Mesendoderm (in vitro differentiated cells): ENCODE results near the gene MUCL1. TPM values are rescaled to one million over a fixed set of nuclear protein-coding genes. Genes with fewer than 3 reads are reported as not detected.

Experiments
- DNase-seq: peaks from one replicate; pipeline ENCODE4 v3.0.0; 2013
- H2AK5ac ChIP-seq: 2 replicates; pipeline ENCODE4 v1.6.1; 2013; ENCODE audit warnings: low read length, inconsistent platforms
- H2BK120ac ChIP-seq: 2 replicates; pipeline ENCODE4 v1.6.1; 2013; ENCODE audit warnings: low read depth, mild to moderate bottlenecking, low read length, moderate library complexity, mixed read lengths
- H2BK15ac ChIP-seq: replicated peaks from 2 replicates; pipeline ENCODE4 v1.6.1; 2013; ENCODE audit warnings: low read depth, mild to moderate bottlenecking, moderate library complexity
- H2BK5ac ChIP-seq: 2 replicates; pipeline ENCODE4 v1.6.1; 2013; ENCODE audit warnings: low read length, inconsistent platforms
- H3K18ac ChIP-seq: 2 replicates; pipeline ENCODE4 v1.6.1; 2013; ENCODE audit warnings: mild to moderate bottlenecking, low read length, mixed read lengths
- H3K23ac ChIP-seq: one replicate; pipeline ENCODE4 v1.6.1; 2013; ENCODE audit warnings: low read length
- H3K27ac ChIP-seq: 2 replicates; pipeline ENCODE4 v1.5.1; 2013; ENCODE audit warnings: low read depth, mild to moderate bottlenecking, inconsistent platforms, low read length, moderate library complexity
- H3K27me3 ChIP-seq: 2 replicates; pipeline ENCODE4 v1.6.1; 2013; ENCODE audit warnings: low read length, control low read depth, mild to moderate bottlenecking, inconsistent platforms; ENCODE audit not compliant: insufficient read depth, poor library complexity
- H3K36me3 ChIP-seq: 2 replicates; pipeline ENCODE4 v1.6.1; 2013; ENCODE audit warnings: low read length, inconsistent platforms; ENCODE audit not compliant: control insufficient read depth, insufficient read depth
- H3K4ac ChIP-seq: one replicate; pipeline ENCODE4 v1.6.1; 2013; ENCODE audit warnings: low read depth, mild to moderate bottlenecking, low read length, moderate library complexity
- H3K4me1 ChIP-seq: 2 replicates; pipeline ENCODE4 v1.6.1; 2013; ENCODE audit warnings: low read depth, low read length, inconsistent platforms; ENCODE audit not compliant: control insufficient read depth
- H3K4me2 ChIP-seq: 2 replicates; pipeline ENCODE4 v1.6.1; 2013; ENCODE audit warnings: low read length
- H3K4me3 ChIP-seq: 2 replicates; pipeline ENCODE4 v1.5.1; 2013; ENCODE audit warnings: mild to moderate bottlenecking, low read length
- H3K56ac ChIP-seq: one replicate; pipeline ENCODE4 v1.6.1; 2013; ENCODE audit warnings: low read length
- H3K79me1 ChIP-seq: 2 replicates; pipeline ENCODE4 v1.6.1; 2013; ENCODE audit warnings: low read length, inconsistent platforms
- H3K79me2 ChIP-seq: 2 replicates; pipeline ENCODE4 v1.6.1; 2013; ENCODE audit warnings: mild to moderate bottlenecking, low read length; ENCODE audit not compliant: control insufficient read depth, insufficient read depth
- H3K9ac ChIP-seq: 2 replicates; pipeline ENCODE4 v1.6.1; 2013; ENCODE audit warnings: low read length, inconsistent platforms
- H4K5ac ChIP-seq: one replicate; pipeline ENCODE4 v1.6.1; 2013; ENCODE audit warnings: low read length
- H4K8ac ChIP-seq: one replicate; pipeline ENCODE4 v1.6.1; 2013; ENCODE audit warnings: low read depth, mild to moderate bottlenecking, control low read depth, low read length, moderate library complexity
- WGBS: extraction: QIAGEN DNeasy Blood & Tissue Kit; methylation state at CpG from one replicate; pipeline ENCODE4 v1.1.7; 2013; ENCODE audit warnings: low lambda C conversion rate, missing lambda C conversion rate; ENCODE audit not compliant: insufficient coverage; ENCODE audit errors: extremely low coverage; 5-methylcytosine and 5-hydroxymethylcytosine counted together
- polyA plus RNA-seq, 2 experiments: library from polyadenylated mRNA; stranded (reverse); fragments of 200-250 nt; gene quantifications; one replicate each; pipeline ENCODE4 v1.2.3, GENCODE V29; 2013

MUCL1 gene, protein sequence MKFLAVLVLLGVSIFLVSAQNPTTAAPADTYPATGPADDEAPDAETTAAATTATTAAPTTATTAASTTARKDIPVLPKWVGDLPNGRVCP
- 0.59 TPM for polyA plus RNA-seq (2013, experiment 1 of 2)
- 0.53 TPM for polyA plus RNA-seq (2013, experiment 2 of 2)

DNA sequence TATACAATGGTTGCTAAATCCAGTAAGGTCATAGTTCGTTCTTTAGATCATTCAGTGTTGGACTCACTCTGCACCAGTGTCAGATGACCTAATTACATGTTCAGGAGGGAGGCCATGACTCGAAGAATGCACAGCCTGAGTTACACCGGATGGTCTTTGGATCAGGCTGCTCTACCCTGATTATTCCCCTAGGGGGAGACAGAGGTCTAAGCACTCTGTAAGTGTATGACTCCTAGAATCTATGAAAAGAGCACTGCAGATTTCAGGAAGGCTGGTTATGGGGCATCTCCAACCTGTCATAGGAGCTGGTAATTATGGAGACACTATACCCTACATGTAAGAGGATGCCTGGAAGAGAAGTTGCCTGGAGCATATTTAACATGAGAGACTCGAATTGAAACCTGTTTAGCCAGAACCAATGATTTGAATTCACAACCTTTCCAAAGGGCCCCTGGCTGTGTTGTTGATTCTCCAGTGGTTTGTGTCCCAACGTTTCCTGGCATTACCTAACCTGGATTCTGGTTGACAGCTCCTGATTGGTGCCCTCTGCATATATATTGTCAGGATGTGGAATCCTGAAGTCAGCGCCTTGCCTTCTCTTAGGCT lies at the start of gene MUCL1:
Gene MUCL1 (plus strand): TSS at position 584 of the 606 bp plus-strand sequence. CDS start 67 bp downstream, outside the sequence.
- Histone ChIP-seq H3K4me2 (no peak within 1 kb of the TSS), H2BK120ac (no peak within 1 kb of the TSS), H3K79me2 (no peaks in the 10 kb centered on the region), H4K5ac (no peak within 1 kb of the TSS), H3K9ac (no peak within 1 kb of the TSS), H3K27me3 (no peaks in the 10 kb centered on the region), H2BK5ac (no peak within 1 kb of the TSS), H3K4me3 (no peak within 1 kb of the TSS), H3K18ac (no peak within 1 kb of the TSS), H3K79me1 (no peaks in the 10 kb centered on the region), H4K8ac (no peak within 1 kb of the TSS), H3K27ac (no peak within 1 kb of the TSS), H3K56ac (no peak within 1 kb of the TSS), H2AK5ac (no peak within 1 kb of the TSS), H3K4me1 (no peaks in the 10 kb centered on the region), H3K36me3 (no peaks in the 10 kb centered on the region), H3K23ac (no peak within 1 kb of the TSS), H3K4ac (no peak within 1 kb of the TSS), H2BK15ac (no peak within 1 kb of the TSS)
- no CpG with 5 or more reads among the region's 6 CpGs for WGBS
- peak; percentile 88 for DNase-seq

DNA sequence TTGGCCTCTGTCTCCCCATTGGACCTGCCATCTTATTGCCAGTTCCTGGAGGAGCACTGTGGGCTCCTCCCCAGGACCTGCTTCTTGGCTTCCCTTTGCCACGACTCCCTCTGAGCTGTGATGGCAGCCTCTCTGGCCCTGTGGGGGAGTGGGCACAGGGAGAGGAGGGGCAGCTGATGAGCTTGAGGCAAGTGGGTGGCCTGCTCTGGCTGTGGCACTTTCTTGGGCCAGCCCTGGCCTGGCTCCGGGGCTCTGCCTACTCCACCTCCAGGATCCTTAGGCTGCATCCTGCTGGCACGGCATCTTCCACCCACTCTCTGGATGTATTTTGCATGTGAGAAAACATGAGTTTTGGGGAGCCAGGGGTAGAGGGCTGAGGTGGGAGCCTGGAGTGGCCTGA lies 32.6 kb upstream of the MUCL1 start:
- no peaks in the 10 kb centered on the region for H3K27me3 ChIP-seq
- no peak overlapping the region for H4K5ac ChIP-seq
- H3K4ac ChIP-seq: no peak overlapping the region
- no peaks in the 10 kb centered on the region for H3K79me2 ChIP-seq
- H3K23ac ChIP-seq: no peak overlapping the region
- no peak overlapping the region for H4K8ac ChIP-seq
- no CpG with 5 or more reads among the region's 3 CpGs for WGBS
- H2AK5ac ChIP-seq: no peak overlapping the region
- no peaks in the 10 kb centered on the region for H3K4me1 ChIP-seq
- no peak overlapping the region for H2BK15ac ChIP-seq
- H2BK120ac ChIP-seq: no peak overlapping the region
- no peak overlapping the region for H3K9ac ChIP-seq
- no peaks in the 10 kb centered on the region for H3K36me3 ChIP-seq
- H3K56ac ChIP-seq: no peak overlapping the region
- H3K79me1 ChIP-seq: no peaks in the 10 kb centered on the region
- DNase-seq: no peak
- H3K18ac ChIP-seq: no peak overlapping the region
- no peak overlapping the region for H3K4me2 ChIP-seq
- no peak overlapping the region for H2BK5ac ChIP-seq
- H3K27ac ChIP-seq: no peak overlapping the region
- H3K4me3 ChIP-seq: no peak overlapping the region

DNA sequence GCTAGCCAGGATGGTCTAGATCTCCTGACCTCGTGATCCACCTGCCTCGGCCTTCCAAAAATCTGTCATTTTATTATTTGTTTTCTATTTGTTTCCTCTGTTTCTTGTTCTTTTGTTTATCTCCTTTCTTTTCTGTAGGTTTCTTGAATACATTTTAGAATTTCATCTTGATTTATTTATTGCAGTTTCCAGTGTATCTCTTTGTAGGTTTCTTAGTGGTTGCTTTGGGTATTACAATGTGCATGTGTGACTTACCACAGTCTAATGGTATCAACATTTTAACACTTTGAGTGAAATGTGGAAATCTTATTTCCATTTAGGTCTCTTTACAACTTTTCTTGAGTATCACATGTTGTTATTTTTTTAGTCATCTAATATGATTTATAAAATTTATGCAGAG lies 29.9 kb upstream of the MUCL1 start:
- Histone ChIP-seq H3K23ac (no peak overlapping the region), H2BK120ac (no peak overlapping the region), H3K18ac (no peak overlapping the region), H3K9ac (no peak overlapping the region), H2BK15ac (no peak overlapping the region), H4K8ac (no peak overlapping the region), H3K4me1 (no peaks in the 10 kb centered on the region), H3K4me2 (no peak overlapping the region), H2BK5ac (no peak overlapping the region), H3K4me3 (no peak overlapping the region), H3K27ac (no peak overlapping the region), H3K56ac (no peak overlapping the region), H4K5ac (no peak overlapping the region), H2AK5ac (no peak overlapping the region), H3K4ac (no peak overlapping the region), H3K79me1 (no peaks in the 10 kb centered on the region), H3K27me3 (no peaks in the 10 kb centered on the region), H3K79me2 (no peaks in the 10 kb centered on the region), H3K36me3 (no peaks in the 10 kb centered on the region)
- DNase-seq: peak; percentile 1
- WGBS: no CpG with 5 or more reads among the region's 2 CpGs

DNA sequence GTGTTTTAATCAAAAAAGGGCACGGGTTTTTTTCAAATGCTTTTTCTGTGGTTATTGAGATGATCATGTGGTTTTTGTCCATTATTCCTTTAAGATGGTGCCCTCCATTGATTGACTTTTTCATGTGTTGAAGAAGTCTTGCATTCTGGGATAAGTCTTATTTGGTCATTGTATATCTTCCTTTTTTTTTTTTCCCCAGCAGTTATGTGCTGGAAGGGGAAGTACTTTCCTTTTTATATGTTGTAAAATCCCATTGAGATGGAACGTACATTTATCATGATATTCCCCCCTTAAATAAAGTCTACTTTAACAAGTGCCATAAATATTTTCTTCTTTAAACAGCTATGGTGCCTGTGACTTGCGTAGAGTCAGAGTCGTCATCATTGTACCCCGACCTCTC lies 24.8 kb upstream of the MUCL1 start:
- no CpG with 5 or more reads among the region's 5 CpGs for WGBS
- Histone ChIP-seq H3K9ac (no peak overlapping the region), H3K36me3 (no peaks in the 10 kb centered on the region), H2BK15ac (no peak overlapping the region), H3K27me3 (no peaks in the 10 kb centered on the region), H3K4me1 (no peaks in the 10 kb centered on the region), H3K27ac (no peak overlapping the region), H3K4me3 (no peak overlapping the region), H2BK120ac (no peak overlapping the region), H3K4me2 (no peak overlapping the region), H2BK5ac (no peak overlapping the region), H3K18ac (no peak overlapping the region), H4K5ac (no peak overlapping the region), H2AK5ac (no peak overlapping the region), H3K56ac (no peak overlapping the region), H3K79me2 (no peaks in the 10 kb centered on the region), H3K4ac (no peak overlapping the region), H3K23ac (no peak overlapping the region), H4K8ac (no peak overlapping the region), H3K79me1 (no peaks in the 10 kb centered on the region)
- no peak for DNase-seq

DNA sequence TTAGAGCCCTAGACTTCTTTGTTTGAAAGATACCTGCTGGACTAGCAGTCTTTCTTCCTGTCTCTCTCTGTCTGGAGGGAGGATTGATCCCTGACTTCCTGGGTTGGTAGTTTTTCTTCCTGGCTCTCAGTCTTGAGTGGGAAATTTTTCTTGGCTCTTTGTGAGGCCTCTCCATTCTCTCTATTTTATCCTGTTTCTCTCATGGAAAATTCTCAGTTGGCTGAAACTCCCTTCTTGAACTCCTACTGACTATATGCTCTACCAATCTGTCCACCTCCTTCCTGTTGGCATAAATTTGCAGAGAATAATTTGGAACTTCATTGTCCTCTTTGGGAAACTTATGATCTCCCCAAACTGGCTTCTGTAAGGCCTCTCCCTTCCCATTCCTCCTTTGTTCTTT lies 24.1 kb upstream of the MUCL1 start:
- no peak overlapping the region for H2AK5ac ChIP-seq
- no peaks in the 10 kb centered on the region for H3K4me1 ChIP-seq
- no peaks in the 10 kb centered on the region for H3K79me2 ChIP-seq
- H3K27me3 ChIP-seq: no peaks in the 10 kb centered on the region
- H3K4me3 ChIP-seq: no peak overlapping the region
- H4K8ac ChIP-seq: no peak overlapping the region
- H3K9ac ChIP-seq: no peak overlapping the region
- H3K4ac ChIP-seq: no peak overlapping the region
- H3K79me1 ChIP-seq: no peaks in the 10 kb centered on the region
- H4K5ac ChIP-seq: no peak overlapping the region
- DNase-seq: no peak
- H3K4me2 ChIP-seq: no peak overlapping the region
- H2BK5ac ChIP-seq: no peak overlapping the region
- no peak overlapping the region for H2BK15ac ChIP-seq
- no peak overlapping the region for H3K56ac ChIP-seq
- no peak overlapping the region for H3K18ac ChIP-seq
- no peak overlapping the region for H2BK120ac ChIP-seq
- H3K36me3 ChIP-seq: no peaks in the 10 kb centered on the region
- H3K27ac ChIP-seq: no peak overlapping the region
- no peak overlapping the region for H3K23ac ChIP-seq

DNA sequence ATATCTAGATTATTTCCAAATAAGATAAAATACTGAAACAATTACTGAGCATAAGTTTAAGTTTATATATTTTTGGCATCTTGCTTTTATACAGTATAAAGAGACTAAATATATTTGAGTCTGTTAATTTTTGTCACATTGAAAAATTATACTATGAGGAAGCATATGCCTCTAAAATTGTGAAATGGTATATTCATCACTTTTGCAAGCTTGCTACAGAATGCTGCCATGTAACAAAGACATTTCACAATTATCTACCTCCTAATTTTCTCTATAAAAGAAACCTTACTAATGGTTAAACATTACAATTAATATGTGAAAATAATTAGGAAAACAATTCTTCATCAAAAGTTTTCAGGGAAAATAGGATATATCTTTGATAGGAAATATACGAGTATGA lies 22.7 kb upstream of the MUCL1 start:
- no peak overlapping the region for H3K9ac ChIP-seq
- no peak overlapping the region for H2BK120ac ChIP-seq
- H2BK5ac ChIP-seq: no peak overlapping the region
- no peak overlapping the region for H3K27ac ChIP-seq
- no peak overlapping the region for H3K23ac ChIP-seq
- no peak overlapping the region for H4K8ac ChIP-seq
- no peaks in the 10 kb centered on the region for H3K4me1 ChIP-seq
- H3K4me3 ChIP-seq: no peak overlapping the region
- H3K79me2 ChIP-seq: no peaks in the 10 kb centered on the region
- H2BK15ac ChIP-seq: no peak overlapping the region
- no peak overlapping the region for H3K18ac ChIP-seq
- H3K36me3 ChIP-seq: no peaks in the 10 kb centered on the region
- no peaks in the 10 kb centered on the region for H3K79me1 ChIP-seq
- H3K56ac ChIP-seq: no peak overlapping the region
- no peak overlapping the region for H4K5ac ChIP-seq
- H3K4ac ChIP-seq: no peak overlapping the region
- 100% methylated on average over 1 of the region's 1 CpG for WGBS
- no peak overlapping the region for H3K4me2 ChIP-seq
- DNase-seq: no peak
- H3K27me3 ChIP-seq: no peaks in the 10 kb centered on the region
- no peak overlapping the region for H2AK5ac ChIP-seq
